GM23338 (cell line): Measurements from ENCODE around the gene SFTA2.

ENCODE experiments used
- CREB1 ChIP-seq: fragments of 250-450 bp; sonication (Bioruptor Pico); IDR thresholded peaks from 2 replicates; pipeline ENCODE4 v1.5.0; 2020; ENCODE audit warnings: low read depth, mild to moderate bottlenecking, moderate library complexity
- EZH2 ChIP-seq: fragments of 200-600 bp; sonication (generic); IDR thresholded peaks from one replicate; pipeline ENCODE4 v1.8.0; 2017; ENCODE audit warnings: antibody characterized with exemption, mild to moderate bottlenecking, low read depth; ENCODE audit not compliant: unreplicated experiment
- EZH2phosphoT487 ChIP-seq: fragments of 200-600 bp; sonication (generic); IDR thresholded peaks from one replicate; pipeline ENCODE4 v1.8.1; 2018; ENCODE audit warnings: antibody characterized with exemption; ENCODE audit not compliant: unreplicated experiment
- JUNB ChIP-seq: IDR thresholded peaks from one replicate; pipeline ENCODE4 v1.6.1; 2016; ENCODE audit warnings: antibody characterized with exemption; ENCODE audit not compliant: unreplicated experiment
- POLR2AphosphoS5 ChIP-seq: IDR thresholded peaks from 2 replicates; pipeline ENCODE4 v1.6.1; 2016; ENCODE audit warnings: antibody characterized with exemption, low read depth
- STAT1 ChIP-seq: IDR thresholded peaks from one replicate; pipeline ENCODE4 v1.6.1; 2016; ENCODE audit warnings: antibody characterized with exemption; ENCODE audit not compliant: unreplicated experiment
- ZNF114 ChIP-seq: fragments of 250-450 bp; sonication (Bioruptor Pico); IDR thresholded peaks from 2 replicates; pipeline ENCODE4 v1.5.0; 2020; ENCODE audit warnings: mild to moderate bottlenecking, moderate library complexity
- ZNF331 ChIP-seq: fragments of 250-450 bp; sonication (Bioruptor Pico); IDR thresholded peaks from 2 replicates; pipeline ENCODE4 v1.5.0; 2020; ENCODE audit warnings: low read depth, mild to moderate bottlenecking, moderate library complexity
- TF ChIP-seq, protein P1 (sequence below), 2 experiments: fragments of 200-600 bp in 1 of 2; sonication (generic) in 1 of 2; conservative IDR thresholded peaks; 2 replicates each; pipeline versions ENCODE4 v1.5.1 to v1.6.1; 2016 to 2017; ENCODE audit warnings: antibody characterized with exemption in 2 of 2, low read depth in 2 of 2, mild to moderate bottlenecking in 2 of 2, moderate library complexity in 1 of 2
- TF ChIP-seq, protein P2 (sequence below): IDR thresholded peaks from one replicate; pipeline ENCODE4 v1.6.1; 2018; ENCODE audit warnings: antibody characterized with exemption; ENCODE audit not compliant: unreplicated experiment
- TF ChIP-seq, protein P3 (sequence below): IDR thresholded peaks from 2 replicates; pipeline ENCODE4 v1.6.1; 2016; ENCODE audit warnings: antibody characterized with exemption
- TF ChIP-seq, protein P4 (sequence below): fragments of 250-450 bp; sonication (Bioruptor Pico); IDR thresholded peaks from 2 replicates; pipeline ENCODE4 v1.5.0; 2020; ENCODE audit warnings: mild to moderate bottlenecking, moderate library complexity

DNA sequence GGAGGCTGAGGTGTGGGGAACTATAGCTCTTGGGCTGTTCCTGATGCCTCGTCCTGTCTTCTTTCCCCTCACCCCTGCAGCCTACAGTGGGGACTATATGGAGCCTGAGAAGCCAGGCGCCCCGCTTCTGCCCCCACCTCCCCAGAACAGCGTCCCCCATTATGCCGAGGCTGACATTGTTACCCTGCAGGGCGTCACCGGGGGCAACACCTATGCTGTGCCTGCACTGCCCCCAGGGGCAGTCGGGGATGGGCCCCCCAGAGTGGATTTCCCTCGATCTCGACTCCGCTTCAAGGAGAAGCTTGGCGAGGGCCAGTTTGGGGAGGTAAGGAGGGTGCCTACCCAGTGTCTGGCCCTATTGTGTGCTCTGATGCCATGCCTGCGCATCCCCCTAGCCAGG lies 35.4 kb downstream of the SFTA2 start:
- TF ChIP-seq, protein P1, sequence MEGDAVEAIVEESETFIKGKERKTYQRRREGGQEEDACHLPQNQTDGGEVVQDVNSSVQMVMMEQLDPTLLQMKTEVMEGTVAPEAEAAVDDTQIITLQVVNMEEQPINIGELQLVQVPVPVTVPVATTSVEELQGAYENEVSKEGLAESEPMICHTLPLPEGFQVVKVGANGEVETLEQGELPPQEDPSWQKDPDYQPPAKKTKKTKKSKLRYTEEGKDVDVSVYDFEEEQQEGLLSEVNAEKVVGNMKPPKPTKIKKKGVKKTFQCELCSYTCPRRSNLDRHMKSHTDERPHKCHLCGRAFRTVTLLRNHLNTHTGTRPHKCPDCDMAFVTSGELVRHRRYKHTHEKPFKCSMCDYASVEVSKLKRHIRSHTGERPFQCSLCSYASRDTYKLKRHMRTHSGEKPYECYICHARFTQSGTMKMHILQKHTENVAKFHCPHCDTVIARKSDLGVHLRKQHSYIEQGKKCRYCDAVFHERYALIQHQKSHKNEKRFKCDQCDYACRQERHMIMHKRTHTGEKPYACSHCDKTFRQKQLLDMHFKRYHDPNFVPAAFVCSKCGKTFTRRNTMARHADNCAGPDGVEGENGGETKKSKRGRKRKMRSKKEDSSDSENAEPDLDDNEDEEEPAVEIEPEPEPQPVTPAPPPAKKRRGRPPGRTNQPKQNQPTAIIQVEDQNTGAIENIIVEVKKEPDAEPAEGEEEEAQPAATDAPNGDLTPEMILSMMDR (conservative IDR thresholded peaks at IDR 0.05; ENCODE audit: low read depth in 2 of 2) = no peak
- TF ChIP-seq CREB1 (CRISPR knock-in tag) = no peak
- TF ChIP-seq, protein P2, sequence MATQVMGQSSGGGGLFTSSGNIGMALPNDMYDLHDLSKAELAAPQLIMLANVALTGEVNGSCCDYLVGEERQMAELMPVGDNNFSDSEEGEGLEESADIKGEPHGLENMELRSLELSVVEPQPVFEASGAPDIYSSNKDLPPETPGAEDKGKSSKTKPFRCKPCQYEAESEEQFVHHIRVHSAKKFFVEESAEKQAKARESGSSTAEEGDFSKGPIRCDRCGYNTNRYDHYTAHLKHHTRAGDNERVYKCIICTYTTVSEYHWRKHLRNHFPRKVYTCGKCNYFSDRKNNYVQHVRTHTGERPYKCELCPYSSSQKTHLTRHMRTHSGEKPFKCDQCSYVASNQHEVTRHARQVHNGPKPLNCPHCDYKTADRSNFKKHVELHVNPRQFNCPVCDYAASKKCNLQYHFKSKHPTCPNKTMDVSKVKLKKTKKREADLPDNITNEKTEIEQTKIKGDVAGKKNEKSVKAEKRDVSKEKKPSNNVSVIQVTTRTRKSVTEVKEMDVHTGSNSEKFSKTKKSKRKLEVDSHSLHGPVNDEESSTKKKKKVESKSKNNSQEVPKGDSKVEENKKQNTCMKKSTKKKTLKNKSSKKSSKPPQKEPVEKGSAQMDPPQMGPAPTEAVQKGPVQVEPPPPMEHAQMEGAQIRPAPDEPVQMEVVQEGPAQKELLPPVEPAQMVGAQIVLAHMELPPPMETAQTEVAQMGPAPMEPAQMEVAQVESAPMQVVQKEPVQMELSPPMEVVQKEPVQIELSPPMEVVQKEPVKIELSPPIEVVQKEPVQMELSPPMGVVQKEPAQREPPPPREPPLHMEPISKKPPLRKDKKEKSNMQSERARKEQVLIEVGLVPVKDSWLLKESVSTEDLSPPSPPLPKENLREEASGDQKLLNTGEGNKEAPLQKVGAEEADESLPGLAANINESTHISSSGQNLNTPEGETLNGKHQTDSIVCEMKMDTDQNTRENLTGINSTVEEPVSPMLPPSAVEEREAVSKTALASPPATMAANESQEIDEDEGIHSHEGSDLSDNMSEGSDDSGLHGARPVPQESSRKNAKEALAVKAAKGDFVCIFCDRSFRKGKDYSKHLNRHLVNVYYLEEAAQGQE = no peak
- no peak for TF ChIP-seq POLR2AphosphoS5
- no peak for TF ChIP-seq EZH2
- TF ChIP-seq, protein P3, sequence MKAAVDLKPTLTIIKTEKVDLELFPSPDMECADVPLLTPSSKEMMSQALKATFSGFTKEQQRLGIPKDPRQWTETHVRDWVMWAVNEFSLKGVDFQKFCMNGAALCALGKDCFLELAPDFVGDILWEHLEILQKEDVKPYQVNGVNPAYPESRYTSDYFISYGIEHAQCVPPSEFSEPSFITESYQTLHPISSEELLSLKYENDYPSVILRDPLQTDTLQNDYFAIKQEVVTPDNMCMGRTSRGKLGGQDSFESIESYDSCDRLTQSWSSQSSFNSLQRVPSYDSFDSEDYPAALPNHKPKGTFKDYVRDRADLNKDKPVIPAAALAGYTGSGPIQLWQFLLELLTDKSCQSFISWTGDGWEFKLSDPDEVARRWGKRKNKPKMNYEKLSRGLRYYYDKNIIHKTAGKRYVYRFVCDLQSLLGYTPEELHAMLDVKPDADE = no peak
- no peak for TF ChIP-seq ZNF331 (CRISPR knock-in tag)
- TF ChIP-seq EZH2phosphoT487 = no peak
- no peak for TF ChIP-seq JUNB
- no peak for TF ChIP-seq ZNF114 (CRISPR knock-in tag)
- TF ChIP-seq, protein P4, sequence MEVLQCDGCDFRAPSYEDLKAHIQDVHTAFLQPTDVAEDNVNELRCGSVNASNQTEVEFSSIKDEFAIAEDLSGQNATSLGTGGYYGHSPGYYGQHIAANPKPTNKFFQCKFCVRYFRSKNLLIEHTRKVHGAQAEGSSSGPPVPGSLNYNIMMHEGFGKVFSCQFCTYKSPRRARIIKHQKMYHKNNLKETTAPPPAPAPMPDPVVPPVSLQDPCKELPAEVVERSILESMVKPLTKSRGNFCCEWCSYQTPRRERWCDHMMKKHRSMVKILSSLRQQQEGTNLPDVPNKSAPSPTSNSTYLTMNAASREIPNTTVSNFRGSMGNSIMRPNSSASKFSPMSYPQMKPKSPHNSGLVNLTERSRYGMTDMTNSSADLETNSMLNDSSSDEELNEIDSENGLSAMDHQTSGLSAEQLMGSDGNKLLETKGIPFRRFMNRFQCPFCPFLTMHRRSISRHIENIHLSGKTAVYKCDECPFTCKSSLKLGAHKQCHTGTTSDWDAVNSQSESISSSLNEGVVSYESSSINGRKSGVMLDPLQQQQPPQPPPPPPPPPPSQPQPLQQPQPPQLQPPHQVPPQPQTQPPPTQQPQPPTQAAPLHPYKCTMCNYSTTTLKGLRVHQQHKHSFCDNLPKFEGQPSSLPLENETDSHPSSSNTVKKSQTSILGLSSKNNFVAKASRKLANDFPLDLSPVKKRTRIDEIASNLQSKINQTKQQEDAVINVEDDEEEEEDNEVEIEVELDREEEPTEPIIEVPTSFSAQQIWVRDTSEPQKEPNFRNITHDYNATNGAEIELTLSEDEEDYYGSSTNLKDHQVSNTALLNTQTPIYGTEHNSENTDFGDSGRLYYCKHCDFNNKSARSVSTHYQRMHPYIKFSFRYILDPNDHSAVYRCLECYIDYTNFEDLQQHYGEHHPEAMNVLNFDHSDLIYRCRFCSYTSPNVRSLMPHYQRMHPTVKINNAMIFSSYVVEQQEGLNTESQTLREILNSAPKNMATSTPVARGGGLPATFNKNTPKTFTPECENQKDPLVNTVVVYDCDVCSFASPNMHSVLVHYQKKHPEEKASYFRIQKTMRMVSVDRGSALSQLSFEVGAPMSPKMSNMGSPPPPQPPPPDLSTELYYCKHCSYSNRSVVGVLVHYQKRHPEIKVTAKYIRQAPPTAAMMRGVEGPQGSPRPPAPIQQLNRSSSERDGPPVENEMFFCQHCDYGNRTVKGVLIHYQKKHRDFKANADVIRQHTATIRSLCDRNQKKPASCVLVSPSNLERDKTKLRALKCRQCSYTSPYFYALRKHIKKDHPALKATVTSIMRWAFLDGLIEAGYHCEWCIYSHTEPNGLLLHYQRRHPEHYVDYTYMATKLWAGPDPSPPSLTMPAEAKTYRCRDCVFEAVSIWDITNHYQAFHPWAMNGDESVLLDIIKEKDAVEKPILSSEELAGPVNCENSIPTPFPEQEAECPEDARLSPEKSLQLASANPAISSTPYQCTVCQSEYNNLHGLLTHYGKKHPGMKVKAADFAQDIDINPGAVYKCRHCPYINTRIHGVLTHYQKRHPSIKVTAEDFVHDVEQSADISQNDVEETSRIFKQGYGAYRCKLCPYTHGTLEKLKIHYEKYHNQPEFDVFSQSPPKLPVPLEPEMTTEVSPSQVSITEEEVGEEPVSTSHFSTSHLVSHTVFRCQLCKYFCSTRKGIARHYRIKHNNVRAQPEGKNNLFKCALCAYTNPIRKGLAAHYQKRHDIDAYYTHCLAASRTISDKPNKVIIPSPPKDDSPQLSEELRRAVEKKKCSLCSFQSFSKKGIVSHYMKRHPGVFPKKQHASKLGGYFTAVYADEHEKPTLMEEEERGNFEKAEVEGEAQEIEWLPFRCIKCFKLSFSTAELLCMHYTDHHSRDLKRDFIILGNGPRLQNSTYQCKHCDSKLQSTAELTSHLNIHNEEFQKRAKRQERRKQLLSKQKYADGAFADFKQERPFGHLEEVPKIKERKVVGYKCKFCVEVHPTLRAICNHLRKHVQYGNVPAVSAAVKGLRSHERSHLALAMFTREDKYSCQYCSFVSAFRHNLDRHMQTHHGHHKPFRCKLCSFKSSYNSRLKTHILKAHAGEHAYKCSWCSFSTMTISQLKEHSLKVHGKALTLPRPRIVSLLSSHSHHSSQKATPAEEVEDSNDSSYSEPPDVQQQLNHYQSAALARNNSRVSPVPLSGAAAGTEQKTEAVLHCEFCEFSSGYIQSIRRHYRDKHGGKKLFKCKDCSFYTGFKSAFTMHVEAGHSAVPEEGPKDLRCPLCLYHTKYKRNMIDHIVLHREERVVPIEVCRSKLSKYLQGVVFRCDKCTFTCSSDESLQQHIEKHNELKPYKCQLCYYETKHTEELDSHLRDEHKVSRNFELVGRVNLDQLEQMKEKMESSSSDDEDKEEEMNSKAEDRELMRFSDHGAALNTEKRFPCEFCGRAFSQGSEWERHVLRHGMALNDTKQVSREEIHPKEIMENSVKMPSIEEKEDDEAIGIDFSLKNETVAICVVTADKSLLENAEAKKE (CRISPR knock-in tag) = no peak
- no peak for TF ChIP-seq STAT1
